Ascending aorta (tissue), 2 donors: Measurements from ENCODE around the gene GRIP1. TPM values are rescaled to one million over a fixed set of nuclear protein-coding genes. Genes with fewer than 3 reads are reported as not detected.

ENCODE experiments used
- DNase-seq, 2 donors: peaks; one replicate each; pipeline ENCODE4 v3.0.0-alpha.2; 2019; ENCODE audit warnings: low spot score in 2 of 2
- H3K27ac ChIP-seq, 2 donors: fragments of 200-600 bp; sonication (generic); one replicate each; pipeline ENCODE4 v1.5.1; 2016 to 2017; ENCODE audit warnings: mild to moderate bottlenecking in 1 of 2
- H3K27me3 ChIP-seq: fragments of 200-600 bp; sonication (generic); one replicate; pipeline ENCODE4 v1.5.1; 2017
- H3K36me3 ChIP-seq, 2 donors: fragments of 200-600 bp; sonication (generic); one replicate each; pipeline ENCODE4 v1.5.1; 2016
- H3K4me1 ChIP-seq, 2 donors: fragments of 200-600 bp; sonication (generic); one replicate each; pipeline ENCODE4 v1.5.1; 2016 to 2017; ENCODE audit warnings: mild to moderate bottlenecking in 1 of 2
- H3K4me3 ChIP-seq, 2 donors: fragments of 200-600 bp; sonication (generic); one replicate each; pipeline ENCODE4 v1.5.1; 2016 to 2017; ENCODE audit warnings: mild to moderate bottlenecking in 1 of 2
- H3K9me3 ChIP-seq, 2 donors: fragments of 200-600 bp; sonication (generic); one replicate each; pipeline ENCODE4 v1.5.1; 2016
- intact Hi-C: fragments of 100-400 bp; cut with DNase I; formaldehyde crosslinking; loops from one replicate; pipeline ENCODE4 v1.15.1; 2023
- total RNA-seq: library from RNA; depleted of rRNA; stranded (reverse); fragments of >200 nt; gene quantifications from one replicate; pipeline ENCODE4 v1.1.0, GENCODE V29; 2016
- TF ChIP-seq, protein P1 (sequence below), 3 experiments: fragments of 200-600 bp in 2 of 3; fragments of 450-650 bp in 1 of 3; sonication (generic) in 2 of 3; IDR thresholded peaks; one replicate each; pipeline ENCODE4 v1.5.1; 2016 to 2019; ENCODE audit warnings: antibody characterized with exemption in 3 of 3, mild to moderate bottlenecking in 1 of 3, moderate library complexity in 1 of 3

Gene GRIP1
- total RNA-seq, 1 donor from 2014 or later = not detected

DNA sequence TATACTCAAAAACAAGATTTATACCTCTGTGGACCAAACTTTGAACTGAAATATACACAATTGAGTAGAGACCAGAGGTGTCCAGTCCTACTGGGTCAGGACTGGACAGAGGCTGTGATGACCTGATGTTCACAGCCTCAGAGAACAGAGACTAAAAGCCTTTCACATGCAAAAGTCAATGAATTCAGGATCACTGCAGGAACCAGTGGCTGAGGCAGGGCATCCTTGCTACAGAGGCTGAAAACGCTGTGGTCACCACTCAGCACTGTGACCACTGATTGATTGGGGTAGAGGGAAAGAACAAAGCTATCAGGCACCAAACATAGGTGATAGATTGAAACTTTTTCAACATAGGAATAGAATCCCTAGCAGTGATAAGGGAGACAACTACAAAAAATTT, 25.1 kb downstream of the GRIP1 start:
- Histone ChIP-seq H3K36me3 (no peaks in the 10 kb centered on the region), H3K4me3 (no peak overlapping the region), H3K27ac (no peak overlapping the region), H3K9me3 (no peaks in the 10 kb centered on the region), H3K4me1 (no peaks in the 10 kb centered on the region), H3K27me3 (no peaks in the 10 kb centered on the region)
- intact Hi-C loops = no loop called here
- DNase-seq = no peak
- TF ChIP-seq, protein P1, sequence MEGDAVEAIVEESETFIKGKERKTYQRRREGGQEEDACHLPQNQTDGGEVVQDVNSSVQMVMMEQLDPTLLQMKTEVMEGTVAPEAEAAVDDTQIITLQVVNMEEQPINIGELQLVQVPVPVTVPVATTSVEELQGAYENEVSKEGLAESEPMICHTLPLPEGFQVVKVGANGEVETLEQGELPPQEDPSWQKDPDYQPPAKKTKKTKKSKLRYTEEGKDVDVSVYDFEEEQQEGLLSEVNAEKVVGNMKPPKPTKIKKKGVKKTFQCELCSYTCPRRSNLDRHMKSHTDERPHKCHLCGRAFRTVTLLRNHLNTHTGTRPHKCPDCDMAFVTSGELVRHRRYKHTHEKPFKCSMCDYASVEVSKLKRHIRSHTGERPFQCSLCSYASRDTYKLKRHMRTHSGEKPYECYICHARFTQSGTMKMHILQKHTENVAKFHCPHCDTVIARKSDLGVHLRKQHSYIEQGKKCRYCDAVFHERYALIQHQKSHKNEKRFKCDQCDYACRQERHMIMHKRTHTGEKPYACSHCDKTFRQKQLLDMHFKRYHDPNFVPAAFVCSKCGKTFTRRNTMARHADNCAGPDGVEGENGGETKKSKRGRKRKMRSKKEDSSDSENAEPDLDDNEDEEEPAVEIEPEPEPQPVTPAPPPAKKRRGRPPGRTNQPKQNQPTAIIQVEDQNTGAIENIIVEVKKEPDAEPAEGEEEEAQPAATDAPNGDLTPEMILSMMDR (IDR thresholded peaks at IDR 0.05) = no peak

DNA sequence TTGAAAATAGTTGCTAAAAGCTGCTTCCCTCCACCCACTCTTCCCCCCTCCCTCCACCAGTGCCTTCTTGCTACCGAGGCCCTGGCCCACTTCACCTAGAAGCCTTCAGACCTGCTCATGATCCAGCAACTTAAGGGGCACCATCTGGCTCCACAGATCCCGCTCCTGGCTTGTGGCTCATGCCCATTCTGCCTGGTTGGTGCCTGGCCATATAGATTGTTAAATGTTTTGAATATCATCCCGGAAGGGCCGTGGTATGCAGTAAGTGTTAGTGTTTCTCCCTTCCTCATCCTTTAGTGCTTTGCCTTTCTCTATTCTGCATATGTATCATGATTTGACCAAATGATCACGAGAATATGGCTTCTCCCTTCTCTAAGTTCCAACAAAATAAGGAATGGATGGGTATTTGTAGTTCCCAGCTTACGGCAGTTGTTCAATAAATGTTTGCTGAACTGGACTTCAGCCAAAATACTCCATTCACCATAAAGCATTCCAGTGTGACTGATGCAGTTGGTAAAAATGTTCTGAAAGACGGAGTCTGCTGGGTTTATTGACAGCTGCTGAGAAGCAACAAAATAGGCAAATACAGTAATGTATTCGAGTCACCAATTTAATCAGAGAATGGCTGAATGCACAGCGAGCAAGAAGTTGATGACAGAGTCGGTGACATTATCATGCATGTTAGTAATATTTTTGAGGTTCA, 30.7 kb downstream of the GRIP1 start:
- intact Hi-C loops = no loop called here
- Histone ChIP-seq H3K36me3 (no peaks in the 10 kb centered on the region), H3K4me3 (no peak overlapping the region), H3K9me3 (no peaks in the 10 kb centered on the region), H3K27ac (no peak overlapping the region), H3K4me1 (no peaks in the 10 kb centered on the region), H3K27me3 (no peaks in the 10 kb centered on the region)
- TF ChIP-seq, protein P1 (IDR thresholded peaks at IDR 0.05) = no peak
- no peak for DNase-seq

DNA sequence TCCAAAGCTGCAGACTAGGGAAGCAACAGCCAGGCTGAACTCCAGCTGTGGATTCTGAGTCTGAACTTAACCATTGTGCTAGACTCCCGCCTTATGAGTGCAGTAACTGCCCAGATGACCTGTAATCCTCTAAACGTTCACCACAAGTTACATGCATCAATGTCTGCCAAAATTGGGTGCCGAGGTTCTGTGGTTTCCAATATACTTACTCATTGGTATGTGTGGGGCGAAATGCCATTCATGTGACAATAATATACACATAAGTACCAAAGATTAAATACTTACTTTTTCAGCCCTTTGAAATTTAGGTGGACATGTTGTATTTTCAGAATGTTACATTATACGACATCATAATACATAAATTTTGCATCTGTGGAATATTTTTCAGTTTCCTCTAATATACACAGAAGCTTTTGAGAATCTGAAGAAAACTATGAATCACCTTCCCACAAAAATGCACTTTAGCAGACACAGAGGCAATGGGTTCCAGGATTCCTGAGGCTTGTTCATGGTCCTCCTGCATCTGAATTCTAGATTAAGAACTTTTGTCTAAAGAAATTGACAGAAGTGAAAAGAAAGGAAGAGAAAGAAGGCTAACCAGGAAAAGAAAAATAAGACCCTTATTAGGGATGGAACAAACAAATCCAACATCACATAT, 31.7 kb downstream of the GRIP1 start:
- Histone ChIP-seq H3K4me1 (no peaks in the 10 kb centered on the region), H3K27ac (no peak overlapping the region), H3K36me3 (no peaks in the 10 kb centered on the region), H3K4me3 (no peak overlapping the region), H3K9me3 (no peaks in the 10 kb centered on the region), H3K27me3 (no peaks in the 10 kb centered on the region)
- no peak for DNase-seq
- TF ChIP-seq, protein P1 (IDR thresholded peaks at IDR 0.05) = no peak
- intact Hi-C loops = no loop called here

DNA sequence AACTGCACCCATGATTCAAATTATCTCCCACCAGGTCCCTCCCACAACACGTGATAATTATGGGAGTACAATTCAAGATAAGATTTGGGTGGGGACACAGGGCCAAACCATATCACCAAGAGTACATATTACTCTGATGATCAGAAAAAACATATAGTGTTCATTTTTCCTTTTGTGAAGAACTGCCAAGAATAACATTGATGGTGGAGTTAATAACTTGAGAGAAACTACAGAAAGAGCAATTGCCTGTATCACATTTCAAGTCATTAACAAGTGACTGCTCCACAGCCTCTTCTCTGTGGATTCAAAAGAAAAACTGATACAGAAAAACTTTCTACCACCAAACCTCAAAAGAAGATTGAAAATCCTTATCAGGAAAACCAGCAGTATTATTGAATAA, 34.7 kb downstream of the GRIP1 start:
- H3K27ac ChIP-seq = no peak overlapping the region
- DNase-seq = no peak
- H3K4me3 ChIP-seq = no peak overlapping the region
- no peaks in the 10 kb centered on the region for H3K27me3 ChIP-seq
- no peaks in the 10 kb centered on the region for H3K4me1 ChIP-seq
- no peaks in the 10 kb centered on the region for H3K9me3 ChIP-seq
- intact Hi-C loops = no loop called here
- TF ChIP-seq, protein P1 (IDR thresholded peaks at IDR 0.05) = no peak
- no peaks in the 10 kb centered on the region for H3K36me3 ChIP-seq

DNA sequence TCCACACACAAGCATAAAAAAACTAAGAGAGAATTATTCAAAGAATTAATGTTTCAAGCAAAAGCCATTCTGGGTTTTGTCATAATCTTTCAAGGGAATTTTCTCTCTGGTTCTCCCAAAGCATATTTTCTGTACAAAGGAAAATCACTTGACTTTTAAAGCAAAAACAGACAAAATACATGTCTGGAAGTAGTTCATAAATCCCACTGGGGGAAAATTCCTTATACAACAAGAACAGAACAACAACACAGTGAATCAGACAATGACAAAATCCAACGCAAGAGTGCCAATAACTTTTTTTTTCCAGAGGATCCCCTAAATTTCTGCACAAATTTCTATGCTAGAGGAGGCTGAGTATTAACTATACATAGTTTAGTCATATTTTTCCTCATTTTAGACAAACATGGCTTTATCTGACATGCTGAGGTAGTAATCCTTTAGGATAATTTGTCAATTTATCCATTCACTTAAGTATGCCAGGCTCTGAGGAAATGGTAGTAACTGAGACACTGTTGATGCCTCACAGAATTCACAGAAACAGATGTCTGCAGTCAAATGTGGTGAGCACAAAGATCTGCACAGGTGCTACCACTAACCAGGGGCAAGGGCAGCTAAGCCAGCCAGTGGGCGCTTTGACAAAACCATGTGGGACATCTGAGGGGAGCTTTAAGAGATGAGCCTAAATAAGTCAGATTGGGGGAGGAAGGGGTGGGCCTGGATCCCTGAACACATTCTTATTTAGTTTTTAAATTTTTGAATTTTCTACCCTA, 38.0 kb downstream of the GRIP1 start:
- H3K27me3 ChIP-seq = no peaks in the 10 kb centered on the region
- no peaks in the 10 kb centered on the region for H3K9me3 ChIP-seq
- H3K4me1 ChIP-seq = no peaks in the 10 kb centered on the region
- intact Hi-C loops = no loop called here
- DNase-seq = no peak
- H3K27ac ChIP-seq = no peak overlapping the region
- H3K4me3 ChIP-seq = no peak overlapping the region
- TF ChIP-seq, protein P1 (IDR thresholded peaks at IDR 0.05) = no peak
- H3K36me3 ChIP-seq = no peaks in the 10 kb centered on the region
